GM06990 (cell line): ENCODE results near the gene PGF.

Experiments used
- DNase-seq: peaks from one replicate; pipeline ENCODE4 v3.0.0-alpha.2; 2011; ENCODE audit not compliant: insufficient read length; ENCODE audit errors: extremely low read depth
- H3K27me3 ChIP-seq: replicated peaks from 2 replicates; pipeline ENCODE4 v1.6.0; 2011; ENCODE audit warnings: low read length; ENCODE audit not compliant: control insufficient read depth, insufficient read depth
- H3K36me3 ChIP-seq: 2 replicates; pipeline ENCODE4 v1.5.1; 2011; ENCODE audit warnings: low read length; ENCODE audit not compliant: control insufficient read depth, insufficient read depth
- H3K4me3 ChIP-seq: replicated peaks from 2 replicates; pipeline ENCODE4 v1.5.1; 2011; ENCODE audit warnings: low read depth, mild to moderate bottlenecking, control low read depth, low read length
- TF ChIP-seq, protein P1 (sequence below): IDR thresholded peaks from 2 replicates; pipeline ENCODE4 v1.5.1; 2011; ENCODE audit warnings: low read length, control low read depth, mild to moderate bottlenecking, inconsistent platforms; ENCODE audit not compliant: insufficient read depth, poor library complexity, severe bottlenecking

Gene PGF

DNA sequence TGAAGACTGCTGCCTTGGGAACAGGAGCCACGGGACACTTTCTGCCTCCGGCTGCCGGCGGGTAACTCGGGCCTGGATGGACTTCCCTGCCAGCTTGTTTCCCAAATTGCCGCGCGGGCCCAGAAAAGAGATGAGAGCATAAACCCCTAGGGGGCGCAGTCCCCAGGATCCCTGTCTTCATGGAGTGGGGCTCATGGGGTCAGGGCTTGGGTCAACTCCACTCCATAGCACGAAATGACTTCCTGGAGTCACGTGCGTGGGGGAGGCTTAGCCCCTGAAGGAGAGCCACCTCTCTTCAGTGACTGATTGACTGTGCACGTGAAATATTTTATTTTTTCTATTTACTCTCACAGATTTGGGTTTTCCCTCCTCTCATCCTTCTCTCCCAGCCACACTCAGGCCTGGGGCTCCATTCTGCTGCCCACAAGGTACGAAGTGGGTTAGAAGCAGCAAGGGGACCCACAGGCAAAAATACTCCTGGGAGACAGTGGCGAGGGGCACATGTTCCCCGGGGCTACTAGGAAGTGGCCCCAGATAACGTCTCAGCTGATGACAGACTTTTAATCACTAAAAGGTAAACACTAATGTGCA, 10.0 kb downstream of the PGF start:
- TF ChIP-seq, protein P1, sequence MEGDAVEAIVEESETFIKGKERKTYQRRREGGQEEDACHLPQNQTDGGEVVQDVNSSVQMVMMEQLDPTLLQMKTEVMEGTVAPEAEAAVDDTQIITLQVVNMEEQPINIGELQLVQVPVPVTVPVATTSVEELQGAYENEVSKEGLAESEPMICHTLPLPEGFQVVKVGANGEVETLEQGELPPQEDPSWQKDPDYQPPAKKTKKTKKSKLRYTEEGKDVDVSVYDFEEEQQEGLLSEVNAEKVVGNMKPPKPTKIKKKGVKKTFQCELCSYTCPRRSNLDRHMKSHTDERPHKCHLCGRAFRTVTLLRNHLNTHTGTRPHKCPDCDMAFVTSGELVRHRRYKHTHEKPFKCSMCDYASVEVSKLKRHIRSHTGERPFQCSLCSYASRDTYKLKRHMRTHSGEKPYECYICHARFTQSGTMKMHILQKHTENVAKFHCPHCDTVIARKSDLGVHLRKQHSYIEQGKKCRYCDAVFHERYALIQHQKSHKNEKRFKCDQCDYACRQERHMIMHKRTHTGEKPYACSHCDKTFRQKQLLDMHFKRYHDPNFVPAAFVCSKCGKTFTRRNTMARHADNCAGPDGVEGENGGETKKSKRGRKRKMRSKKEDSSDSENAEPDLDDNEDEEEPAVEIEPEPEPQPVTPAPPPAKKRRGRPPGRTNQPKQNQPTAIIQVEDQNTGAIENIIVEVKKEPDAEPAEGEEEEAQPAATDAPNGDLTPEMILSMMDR = peak; percentile 61
- no peak for DNase-seq
- Histone ChIP-seq H3K36me3 (no peaks in the 10 kb centered on the region), H3K4me3 (no peak overlapping the region), H3K27me3 (no peaks in the 10 kb centered on the region)

DNA sequence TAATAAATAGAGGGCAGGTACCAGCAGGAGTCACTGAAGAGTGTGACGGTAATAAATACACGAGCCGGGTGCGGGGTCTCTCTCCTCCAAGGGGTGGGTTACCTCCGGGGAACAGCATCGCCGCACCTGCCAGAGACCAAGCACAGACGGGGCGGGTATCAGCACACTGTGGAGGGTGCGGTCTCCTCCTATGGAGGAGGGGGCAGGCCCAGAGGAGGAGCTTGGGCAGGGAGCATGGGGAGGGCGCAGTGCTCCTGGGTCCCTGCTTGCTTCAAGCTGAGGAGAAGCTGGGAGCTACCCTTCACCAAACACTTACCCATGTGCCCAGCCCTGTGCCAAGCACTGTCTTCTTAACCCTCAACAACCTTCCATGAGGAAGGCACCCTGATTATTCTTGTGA, 12.8 kb downstream of the PGF start:
- no peaks in the 10 kb centered on the region for H3K36me3 ChIP-seq
- peak overlapping the region; percentile 61 for H3K4me3 ChIP-seq
- TF ChIP-seq, protein P1 = peak; percentile 12
- DNase-seq = peak; percentile 62
- H3K27me3 ChIP-seq = no peaks in the 10 kb centered on the region

DNA sequence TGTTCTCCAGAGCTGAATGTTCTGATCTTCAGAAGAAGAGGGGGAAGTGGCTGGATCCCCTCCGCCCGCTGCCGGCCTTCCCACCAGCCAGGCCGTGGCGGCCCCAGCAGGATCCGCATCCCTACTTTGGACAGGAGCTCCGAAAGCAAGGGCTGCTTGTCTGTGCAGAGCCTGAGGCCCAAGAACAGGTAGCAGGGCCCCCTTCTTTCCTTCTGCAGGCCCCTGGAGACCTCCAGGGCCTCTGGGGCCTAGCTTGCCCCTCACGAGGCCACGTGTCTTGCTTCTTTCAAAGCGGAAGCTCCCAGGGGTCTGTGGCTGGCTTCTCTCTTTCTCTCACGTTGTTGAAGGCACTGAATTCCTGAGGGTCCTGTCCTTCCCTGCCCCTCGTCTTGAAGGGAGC, 13.2 kb downstream of the PGF start:
- H3K4me3 ChIP-seq = peak overlapping the region; percentile 61
- no peak for DNase-seq
- no peaks in the 10 kb centered on the region for H3K27me3 ChIP-seq
- H3K36me3 ChIP-seq = no peaks in the 10 kb centered on the region
- TF ChIP-seq, protein P1 = no peak

DNA sequence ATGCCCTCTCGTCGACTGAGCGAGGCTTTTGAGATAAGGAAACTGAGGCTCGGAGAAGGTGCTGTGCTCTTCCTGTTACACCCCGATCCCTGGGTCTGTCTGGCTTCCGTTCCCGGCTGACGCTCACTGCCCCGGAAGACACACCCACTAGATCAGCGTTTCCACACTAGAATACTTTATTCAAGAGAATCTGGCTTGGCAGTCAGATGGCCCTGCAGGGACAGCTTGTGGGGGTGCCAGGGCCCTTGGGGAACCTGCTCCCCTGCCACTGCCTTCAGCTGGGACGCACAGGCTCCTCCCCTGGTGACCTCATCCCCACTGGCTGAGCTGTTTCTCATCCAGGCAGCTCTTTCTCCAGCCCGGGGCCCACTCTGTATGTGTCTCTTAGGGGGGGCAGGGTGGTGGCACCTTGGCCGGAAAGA, 13.7 kb downstream of the PGF start:
- no peaks in the 10 kb centered on the region for H3K36me3 ChIP-seq
- peak; percentile 79 for DNase-seq
- H3K27me3 ChIP-seq = no peaks in the 10 kb centered on the region
- TF ChIP-seq, protein P1 = no peak
- peak overlapping the region; percentile 61 for H3K4me3 ChIP-seq

DNA sequence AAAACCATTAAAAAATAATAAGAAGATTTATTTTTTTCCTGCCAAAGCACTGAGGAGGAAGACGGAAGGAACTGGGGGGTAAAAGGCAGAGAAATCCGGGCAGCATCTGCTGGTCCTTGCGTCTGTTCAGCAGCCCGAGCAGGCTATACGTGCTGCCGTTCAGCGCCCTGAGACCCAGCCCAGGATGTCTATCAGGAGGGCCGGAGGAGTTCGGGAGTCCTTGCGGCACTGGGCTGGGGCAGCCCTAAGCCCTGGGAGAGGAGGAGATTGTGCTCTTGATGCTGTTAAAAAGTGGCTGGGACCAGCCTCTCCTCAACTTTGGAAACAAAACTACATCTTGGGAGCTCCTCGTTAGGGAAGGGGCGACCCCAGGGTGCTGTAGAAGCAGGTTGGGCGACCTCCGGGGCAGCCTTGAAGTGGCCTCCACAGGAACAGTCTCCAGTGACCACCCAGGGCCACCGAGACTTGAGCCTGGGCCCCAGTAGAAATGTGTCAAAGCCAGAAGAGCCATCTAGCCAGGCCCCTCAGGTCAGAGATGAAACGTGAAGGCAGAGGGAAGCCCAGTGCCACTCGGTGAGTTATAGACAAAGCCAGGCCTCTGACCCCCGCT, 14.3 kb downstream of the PGF start:
- no peaks in the 10 kb centered on the region for H3K36me3 ChIP-seq
- DNase-seq = no peak
- H3K4me3 ChIP-seq = peak overlapping the region; percentile 61
- no peaks in the 10 kb centered on the region for H3K27me3 ChIP-seq
- TF ChIP-seq, protein P1 = no peak
